Central memory CD4-positive, alpha-beta T cell (primary cell): ENCODE measurements around the gene PRKG1.

Experiments
- DNase-seq: peaks from one replicate; pipeline ENCODE4 v3.0.0; 2022

Gene PRKG1

GRCh38 chr10:51077074-51077473, 2.8 kb downstream of the PRKG1 start:
- DNase-seq = no peak

DNA sequence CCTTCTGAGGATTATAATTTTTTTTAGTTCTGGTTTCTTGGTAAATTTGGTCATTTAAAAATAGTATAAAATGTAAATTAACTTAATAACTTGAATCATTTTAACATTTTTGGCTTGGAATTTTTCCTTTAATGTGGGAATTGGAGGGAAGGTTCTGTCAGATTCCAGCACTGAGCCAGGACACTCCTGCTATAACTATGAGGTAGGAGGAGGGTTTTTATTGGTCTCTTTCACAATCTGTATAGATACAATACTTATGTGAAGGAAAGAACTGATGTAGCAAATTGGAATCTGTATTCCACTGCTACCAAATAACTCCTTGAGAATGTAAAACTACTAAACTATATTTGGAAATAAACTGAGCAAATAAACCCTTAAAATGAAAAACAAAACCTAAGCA, 3.2 kb downstream of the PRKG1 start:
- DNase-seq = no peak

GRCh38 chr10:51079331-51079730, 5.0 kb downstream of the PRKG1 start:
- no peak for DNase-seq

DNA sequence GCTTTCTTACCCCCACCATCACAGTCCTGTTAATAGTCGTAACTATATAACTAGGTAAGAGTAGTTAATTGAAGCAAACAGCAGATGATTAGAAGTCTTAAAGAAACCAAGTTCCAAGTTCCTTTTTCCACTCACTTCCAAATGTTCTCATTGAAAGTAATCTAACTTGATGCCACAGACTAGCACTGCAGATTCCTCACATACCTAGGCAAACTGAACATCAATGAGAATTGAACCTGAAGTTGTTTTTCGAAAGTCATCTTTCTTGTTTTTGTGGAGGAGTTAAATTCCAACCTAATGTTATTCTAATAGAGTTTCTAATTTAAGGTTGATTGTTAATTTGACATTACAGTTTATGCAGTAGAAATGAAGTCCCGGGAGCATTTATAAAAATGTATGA, 5.5 kb downstream of the PRKG1 start:
- no peak for DNase-seq

- DNase-seq = no peak
Measured at GRCh38 chr10:51080311-51081006, 6.2 kb downstream of the PRKG1 start.

DNA sequence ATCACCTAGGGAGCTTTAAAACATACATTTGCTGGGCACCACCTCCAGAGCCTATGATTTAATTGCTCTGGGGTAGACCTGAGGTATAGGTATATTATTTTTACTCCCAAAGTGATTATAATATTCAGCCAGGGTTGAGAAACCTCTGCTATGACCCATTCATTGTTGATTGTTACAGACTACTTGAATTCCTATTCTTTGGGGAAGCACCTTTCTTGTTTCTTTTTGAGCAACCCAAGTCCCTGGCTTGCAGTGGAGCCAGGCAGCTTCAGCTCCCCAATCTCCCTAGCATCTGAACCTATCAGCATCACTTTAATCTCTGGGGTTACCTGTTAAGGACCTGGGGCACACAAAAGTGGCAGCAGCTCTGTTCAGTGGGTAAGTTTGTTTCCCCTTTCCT, 8.6 kb downstream of the PRKG1 start:
- DNase-seq = no peak

DNA sequence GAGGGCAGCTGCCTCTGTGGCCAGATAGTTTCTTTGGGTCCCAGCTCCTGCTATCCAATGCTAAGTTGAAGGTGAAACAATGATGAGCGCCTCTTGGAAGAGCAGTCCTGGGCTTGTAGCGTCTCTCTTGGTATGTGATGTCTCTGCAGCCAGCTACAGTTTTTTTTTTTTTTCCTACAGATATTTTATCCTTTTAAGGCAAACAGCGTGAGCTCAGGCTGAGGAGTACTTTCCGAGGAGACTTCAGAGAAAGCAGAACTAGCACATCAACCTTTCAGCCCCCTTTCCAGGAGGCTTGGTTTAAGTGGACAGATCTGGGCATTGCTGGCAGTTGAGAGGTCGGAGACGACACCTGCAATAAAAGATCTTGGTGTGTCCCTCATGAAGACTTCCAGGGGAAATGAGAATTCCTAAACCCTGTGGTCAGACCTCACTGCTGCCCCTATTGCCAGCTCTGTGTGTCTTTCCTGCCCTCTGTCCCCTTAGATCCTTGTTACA, 9.1 kb downstream of the PRKG1 start:
- no peak for DNase-seq

- no peak for DNase-seq
Measured at GRCh38 chr10:51085204-51085603, 10.9 kb downstream of the PRKG1 start.

DNA sequence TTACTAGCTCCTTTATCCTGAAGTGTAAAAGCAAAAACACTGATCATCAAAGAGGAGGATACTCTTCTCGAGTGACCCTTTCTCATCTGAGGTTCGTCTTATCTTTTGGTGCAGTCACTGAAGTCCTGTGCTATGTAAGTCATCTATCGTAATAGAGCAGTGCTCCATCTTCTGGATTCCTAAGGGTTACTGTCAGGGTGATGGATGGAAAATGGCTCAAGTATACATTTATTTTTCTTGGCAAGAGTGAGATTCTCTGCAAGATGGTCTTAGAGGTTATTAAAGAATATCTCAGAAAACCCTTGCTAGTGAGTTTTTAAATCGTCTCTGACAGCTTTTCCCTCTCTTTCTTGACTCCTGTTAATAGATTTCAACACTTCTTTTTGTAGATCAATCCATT, 12.4 kb downstream of the PRKG1 start:
- DNase-seq = no peak

- no peak for DNase-seq
Measured at GRCh38 chr10:51087114-51087513, 12.8 kb downstream of the PRKG1 start.

- DNase-seq = no peak
Measured at GRCh38 chr10:51090190-51090589, 15.9 kb downstream of the PRKG1 start.

GRCh38 chr10:51092402-51092801, 18.1 kb downstream of the PRKG1 start:
- DNase-seq = no peak

- no peak for DNase-seq
Measured at GRCh38 chr10:51095444-51095843, 21.2 kb downstream of the PRKG1 start.

DNA sequence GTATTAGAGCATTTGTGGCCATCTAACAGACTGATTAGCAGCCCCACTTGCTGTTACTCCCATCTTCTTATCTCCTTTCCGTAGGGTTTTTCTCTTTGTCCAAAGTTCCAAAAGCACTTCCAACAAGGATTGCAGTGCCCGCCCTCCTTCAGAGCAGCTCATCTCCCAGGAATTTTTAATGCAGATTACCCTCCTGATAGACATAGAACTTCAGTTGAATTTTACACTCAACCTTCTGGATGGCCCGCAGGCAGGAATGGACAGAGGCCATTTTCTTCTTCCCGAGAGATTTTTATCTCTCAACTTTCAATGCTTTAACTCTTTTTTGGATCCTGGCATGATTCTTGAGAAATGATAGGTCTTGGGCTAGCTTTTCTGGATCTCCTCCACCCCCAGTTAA, 23.3 kb downstream of the PRKG1 start:
- DNase-seq = no peak

- no peak for DNase-seq
Measured at GRCh38 chr10:51100221-51100620, 25.9 kb downstream of the PRKG1 start.

DNA sequence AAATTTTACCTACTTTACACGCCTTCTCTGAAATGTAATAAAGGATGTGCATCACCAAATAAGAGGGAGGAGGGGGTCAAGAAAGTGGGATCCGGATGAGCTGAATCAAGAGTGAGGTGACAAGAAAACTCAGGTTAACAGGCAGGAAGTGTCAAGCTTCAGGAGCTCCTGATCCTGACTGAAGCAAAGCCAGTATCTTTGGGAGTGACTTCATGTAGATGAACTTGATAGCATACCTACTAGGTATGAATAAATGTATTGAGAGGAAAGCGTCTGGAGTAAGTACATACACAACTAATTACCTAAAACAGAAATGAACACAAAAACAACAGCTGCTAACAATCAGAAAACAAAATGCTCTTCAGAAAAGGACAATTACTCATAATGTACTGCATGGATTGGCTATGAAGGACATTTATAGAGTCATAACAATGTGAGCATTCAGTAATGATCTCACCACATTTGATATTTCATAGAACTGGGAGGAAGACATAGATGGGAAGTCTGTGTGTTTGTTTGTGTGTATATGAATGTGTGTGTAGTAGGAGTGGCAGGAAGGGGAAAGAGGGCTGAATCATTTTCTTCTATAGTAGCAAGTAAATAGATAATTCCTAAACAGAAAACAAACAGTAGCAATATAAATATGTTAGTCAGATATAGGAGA, 29.4 kb downstream of the PRKG1 start:
- DNase-seq = no peak

DNA sequence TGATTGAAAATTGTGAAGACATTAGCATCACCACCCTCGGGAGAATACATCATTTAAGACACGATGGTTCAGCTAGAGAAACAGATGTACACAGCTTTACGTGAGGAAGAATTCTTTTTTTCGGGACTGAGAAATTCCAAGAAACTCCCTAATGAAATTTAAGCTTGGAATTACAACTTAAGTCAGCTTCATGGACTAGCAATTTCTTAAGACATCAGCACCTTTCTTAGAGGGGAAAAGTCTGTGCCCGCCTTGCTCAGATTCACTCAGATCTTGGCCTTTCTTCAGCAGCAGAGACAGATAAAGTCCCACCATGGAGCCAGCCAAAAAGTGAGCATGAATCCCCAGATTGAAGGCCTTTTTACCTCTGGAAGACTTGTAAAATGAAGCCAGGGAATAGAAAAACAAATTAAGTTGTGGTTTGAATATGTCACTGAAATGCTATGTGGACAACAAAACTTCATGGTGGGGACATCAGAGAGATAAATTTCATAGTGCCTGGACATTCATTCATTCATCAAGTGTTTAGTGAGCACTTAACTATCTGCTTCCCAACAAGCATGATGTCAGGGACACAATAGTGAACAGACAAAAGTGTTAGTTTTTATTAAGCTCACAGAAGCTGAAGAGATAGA, 32.1 kb downstream of the PRKG1 start:
- no peak for DNase-seq

GRCh38 chr10:51108406-51108805, 34.1 kb downstream of the PRKG1 start:
- no peak for DNase-seq

DNA sequence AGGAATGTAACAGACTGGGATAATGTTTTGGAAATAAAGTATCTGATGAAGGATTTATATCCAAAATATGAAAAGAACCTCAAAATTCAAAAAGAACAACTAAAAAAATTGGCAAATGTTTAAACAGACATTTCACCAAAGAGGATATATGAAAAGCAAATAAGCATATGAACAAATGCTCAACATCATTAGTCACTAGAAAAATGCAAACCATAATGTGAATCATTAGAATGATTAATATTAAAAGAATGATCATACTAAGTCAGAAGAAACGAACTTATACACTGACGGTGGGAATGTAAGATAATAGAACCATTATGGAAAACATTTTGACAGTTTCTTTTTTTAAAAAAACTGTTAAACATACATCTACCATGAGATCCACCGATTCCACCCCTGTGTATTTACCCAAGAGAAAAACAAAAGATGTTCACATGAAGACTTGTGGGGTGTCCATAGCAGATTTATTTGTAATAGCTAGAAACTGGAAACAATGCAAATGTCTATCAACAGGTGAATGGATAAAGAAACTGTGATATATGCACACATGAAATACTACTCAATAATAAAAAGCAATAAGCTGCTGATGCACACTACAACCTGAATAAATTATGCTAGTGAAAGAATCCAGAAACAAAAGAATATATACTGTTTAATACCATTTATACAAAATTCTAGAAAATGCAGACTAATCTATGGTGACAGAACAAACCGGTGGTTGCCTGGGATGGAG, 35.7 kb downstream of the PRKG1 start:
- DNase-seq = no peak

- no peak for DNase-seq
Measured at GRCh38 chr10:51112013-51112412, 37.7 kb downstream of the PRKG1 start.

DNA sequence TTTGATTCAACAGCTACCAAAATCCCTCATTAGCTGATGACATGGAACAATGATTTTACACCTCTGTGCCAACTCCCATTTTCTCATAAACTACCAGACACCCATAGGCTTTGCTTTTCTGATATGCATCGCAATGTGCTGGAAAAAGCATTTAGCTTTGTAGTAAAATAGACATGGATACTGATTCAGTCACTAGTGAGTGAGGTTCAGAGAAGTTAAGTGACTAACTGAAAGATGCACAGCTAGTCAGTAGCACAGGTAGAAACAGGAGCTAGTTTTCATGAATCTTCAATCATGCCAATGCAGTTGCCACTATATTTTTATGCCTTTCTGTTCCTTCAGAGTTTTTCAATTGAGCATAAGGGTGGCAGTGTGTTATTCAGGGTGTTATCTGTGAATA, 38.7 kb downstream of the PRKG1 start:
- no peak for DNase-seq

DNA sequence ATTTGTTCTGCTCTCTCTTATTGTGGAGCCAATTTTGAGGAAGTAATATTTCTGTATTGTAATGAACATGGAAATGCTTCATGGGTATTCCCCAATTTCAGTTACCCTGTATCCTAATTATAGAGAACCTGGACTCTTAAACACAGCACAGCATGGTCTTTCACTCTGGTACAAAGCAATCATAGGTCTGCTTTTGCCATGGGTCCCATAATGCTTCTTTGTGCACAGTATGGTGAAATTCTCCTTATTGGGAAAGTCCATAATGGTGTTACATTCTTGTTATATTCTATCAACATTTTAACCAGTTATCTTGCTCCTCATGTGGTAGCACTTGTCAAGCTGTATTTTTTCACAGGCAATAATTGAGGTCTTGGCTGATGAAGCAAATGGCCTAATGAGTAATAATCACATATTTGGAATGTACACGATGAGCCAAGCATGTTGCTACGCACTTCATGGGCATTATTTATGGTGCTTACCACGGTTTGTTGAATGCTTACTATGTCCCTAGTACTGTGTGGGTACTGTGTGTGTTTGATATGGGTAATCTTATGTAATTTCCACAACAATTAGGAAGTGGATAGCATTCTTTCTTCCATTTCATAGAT, 42.9 kb downstream of the PRKG1 start:
- no peak for DNase-seq

DNA sequence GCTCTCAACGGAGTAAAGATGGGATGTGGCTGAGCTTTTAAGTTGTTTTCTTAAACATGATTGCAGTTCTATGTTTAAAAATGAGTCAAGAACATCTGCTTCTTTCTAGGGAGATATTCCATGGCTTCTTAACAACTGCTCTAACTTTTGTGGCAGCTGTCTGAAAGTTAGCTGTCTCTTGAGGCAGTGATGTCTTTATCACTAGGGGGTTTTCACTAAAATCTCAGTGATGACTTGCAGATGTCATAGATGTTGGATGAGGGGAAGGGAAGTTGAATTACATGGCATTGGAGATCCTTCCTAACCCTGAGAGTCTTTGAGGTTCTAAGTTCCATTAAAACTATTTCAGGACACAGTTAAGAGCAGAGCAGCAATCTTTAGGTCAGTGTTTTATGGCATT, 43.5 kb downstream of the PRKG1 start:
- no peak for DNase-seq
